Measurements from ENCODE around the gene BST1.

GRCh38 chr4:15757054-15757453, 54.2 kb downstream of the BST1 start:
- TF ChIP-seq EZH2 (IDR thresholded peaks at IDR 0.05; ENCODE audit: insufficient read depth, poor library complexity, severe bottlenecking) (no peak), EZH2phosphoT487 (IDR thresholded peaks at IDR 0.05; ENCODE audit: insufficient read depth, low read depth) (no peak)
